GM12878 (cell line): ENCODE results near the gene COMMD3. TPM values are rescaled to one million over a fixed set of nuclear protein-coding genes. Genes with fewer than 3 reads are reported as not detected.

Source experiments
- CBX3 ChIP-seq: fragments of 200-600 bp; sonication (generic); IDR thresholded peaks from 2 replicates; pipeline ENCODE4 v1.6.1; 2016; ENCODE audit warnings: low read depth, borderline replicate concordance
- KLF5 ChIP-seq: fragments of 450-650 bp; IDR thresholded peaks from 2 replicates; pipeline ENCODE4 v1.6.1; 2014; ENCODE audit warnings: mild to moderate bottlenecking; ENCODE audit not compliant: partially characterized antibody
- MLLT1 ChIP-seq: fragments of 450-650 bp; IDR thresholded peaks from 2 replicates; pipeline ENCODE4 v1.6.1; 2016; ENCODE audit warnings: mild to moderate bottlenecking
- MYB ChIP-seq: fragments of 150-350 bp; IDR thresholded peaks from 2 replicates; pipeline ENCODE4 v1.6.1; 2014; ENCODE audit warnings: mild to moderate bottlenecking, low read depth, low read length, borderline replicate concordance
- NKRF ChIP-seq: fragments of 450-650 bp; conservative IDR thresholded peaks from 2 replicates; pipeline ENCODE4 v1.6.1; 2017; ENCODE audit warnings: mild to moderate bottlenecking, moderate library complexity
- NR2F1 ChIP-seq: fragments of 450-650 bp; conservative IDR thresholded peaks from 2 replicates; pipeline ENCODE4 v1.6.1; 2017; ENCODE audit warnings: mild to moderate bottlenecking
- PKNOX1 ChIP-seq: fragments of 450-650 bp; IDR thresholded peaks from 2 replicates; pipeline ENCODE4 v1.6.1; 2016; ENCODE audit warnings: mild to moderate bottlenecking
- PRDM15 ChIP-seq: fragments of 450-650 bp; formaldehyde crosslinking; IDR thresholded peaks from 2 replicates; pipeline ENCODE4 v1.4.0; 2020; ENCODE audit warnings: mild to moderate bottlenecking, moderate library complexity
- RB1 ChIP-seq: fragments of 450-650 bp; formaldehyde crosslinking; IDR thresholded peaks from 2 replicates; pipeline ENCODE4 v1.6.1; 2017; ENCODE audit warnings: mild to moderate bottlenecking, borderline replicate concordance
- SIX5 ChIP-seq: IDR thresholded peaks from 2 replicates; pipeline ENCODE4 v1.6.1; 2011; ENCODE audit warnings: mild to moderate bottlenecking, low read depth, low read length, moderate library complexity; ENCODE audit not compliant: severe bottlenecking
- SUZ12 ChIP-seq: fragments of 200-600 bp; sonication (generic); IDR thresholded peaks from one replicate; pipeline ENCODE4 v1.6.1; 2018; ENCODE audit warnings: antibody characterized with exemption, mild to moderate bottlenecking; ENCODE audit not compliant: unreplicated experiment
- ZBTB40 ChIP-seq: fragments of 450-650 bp; IDR thresholded peaks from 2 replicates; pipeline ENCODE4 v1.6.1; 2016; ENCODE audit warnings: mild to moderate bottlenecking, moderate library complexity, borderline replicate concordance
- polyA plus RNA-seq, 11 experiments: library from polyadenylated mRNA; depleted of rRNA in 4 of 11; unstranded in 6 of 11; stranded (reverse) in 5 of 11; fragments of >200 nt; fragmentation: Nextera tagmentation in 4 of 11; fragmentation: Illumina TruSeq in 1 of 11; extraction: Ambion mirVana in 4 of 11; extraction: Trizol in 1 of 11; gene quantifications; 1 replicate in 1 of 11; 2 replicates in 10 of 11; pipeline versions ENCODE4 v1.2.1 to v1.2.3, GENCODE V29; 2011 to 2016; ENCODE audit warnings: inconsistent platforms in 2 of 11, missing spikeins in 2 of 11, low read depth in 1 of 11
- total RNA-seq, 4 experiments: library from RNA; depleted of rRNA in 3 of 4; stranded (reverse); fragments of >200 nt in 3 of 4; fragmentation: Illumina TruSeq in 1 of 4; extraction: Trizol in 1 of 4; gene quantifications; 2 replicates each; pipeline versions ENCODE4 v1.2.1 to v1.2.3, GENCODE V29; 2013 to 2021

COMMD3 gene
- total and polyA plus RNA-seq, 10 of the 15 experiments (the other 5 are each of a cell fraction or from before 2014, with no cell fraction given) = 64.5 to 248 (median 84.4) TPM

- TF ChIP-seq NKRF (0 out of 2 replicates have a peak, but pooled peaks have one; percentile 11), MYB (no peak), CBX3 (no peak), MLLT1 (peak; percentile 14; the same call in 1 of the 2 replicates), ZBTB40 (no peak), RB1 (no peak), SUZ12 (no peak), NR2F1 (no peak), KLF5 (no peak), PRDM15 (CRISPR knock-in tag) (no peak), PKNOX1 (no peak), SIX5 (no peak)
Measured at GRCh38 chr10:22315455-22316285, 518 bp upstream of the COMMD3 start (continued).
